LNCaP clone FGC (cell line): ENCODE data around the gene VEGFA.

Experiments
- DNase-seq: peaks from one replicate; pipeline ENCODE4 v3.0.0-alpha.2; 2011; ENCODE audit warnings: low read depth
- H3K4me3 ChIP-seq: 2 replicates; pipeline ENCODE4 v1.5.1; 2011; ENCODE audit warnings: mild to moderate bottlenecking, low read depth, low read length, control low read depth
- CTCF ChIP-seq: IDR thresholded peaks from 2 replicates; pipeline ENCODE4 v1.5.1; 2012; ENCODE audit warnings: mild to moderate bottlenecking; ENCODE audit not compliant: control insufficient read depth, insufficient read depth; ENCODE audit errors: extremely low read depth

The VEGFA gene

GRCh38 chr6:43725643-43726580 is 44.1 kb upstream of the VEGFA start:
- no peak for TF ChIP-seq CTCF
- no peak for DNase-seq
- no peak overlapping the region for H3K4me3 ChIP-seq

DNA sequence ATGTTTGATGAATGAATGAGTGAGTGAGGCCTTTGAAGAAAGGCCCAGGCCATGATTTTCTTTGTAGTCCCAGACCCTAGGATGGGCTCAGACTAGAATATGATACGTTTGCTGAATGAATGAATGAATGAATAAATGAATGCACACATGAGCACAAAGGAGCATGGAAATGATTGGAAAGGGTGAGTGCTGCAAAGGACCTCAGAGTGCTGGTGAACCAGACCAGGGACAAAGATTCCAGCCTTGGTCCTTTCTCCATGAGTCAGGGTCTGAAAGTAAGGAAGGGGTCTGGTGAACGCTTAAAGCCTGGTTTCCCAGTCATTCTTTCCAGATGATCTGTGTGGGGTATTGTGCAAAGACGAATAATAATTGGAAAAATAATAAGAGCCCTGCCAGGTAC is 42.4 kb upstream of the VEGFA start:
- TF ChIP-seq CTCF, result no peak
- no peak overlapping the region for H3K4me3 ChIP-seq
- DNase-seq, result no peak

GRCh38 chr6:43728586-43728985 is 41.4 kb upstream of the VEGFA start:
- H3K4me3 ChIP-seq, result no peak overlapping the region
- TF ChIP-seq CTCF, result no peak
- no peak for DNase-seq

DNA sequence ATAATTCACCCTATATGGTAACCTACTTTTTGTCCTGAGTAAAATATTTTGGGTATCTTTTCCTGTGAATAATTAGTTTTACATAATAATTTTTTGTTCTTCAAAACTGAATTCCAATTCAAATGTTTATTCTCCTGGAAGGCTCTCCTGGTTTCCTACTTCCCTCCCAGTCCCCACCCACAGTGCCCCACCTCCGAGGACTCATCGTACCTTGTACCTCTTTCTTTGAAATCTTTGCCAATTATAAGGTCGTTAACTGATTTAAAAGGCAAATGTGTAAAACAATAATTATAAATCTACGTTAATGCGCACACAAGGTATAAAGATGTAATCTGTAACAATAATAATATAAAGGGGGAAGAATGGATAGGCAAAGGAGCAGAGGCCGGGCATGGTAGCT is 40.5 kb upstream of the VEGFA start:
- TF ChIP-seq CTCF, result no peak
- H3K4me3 ChIP-seq, result no peak overlapping the region
- no peak for DNase-seq

DNA sequence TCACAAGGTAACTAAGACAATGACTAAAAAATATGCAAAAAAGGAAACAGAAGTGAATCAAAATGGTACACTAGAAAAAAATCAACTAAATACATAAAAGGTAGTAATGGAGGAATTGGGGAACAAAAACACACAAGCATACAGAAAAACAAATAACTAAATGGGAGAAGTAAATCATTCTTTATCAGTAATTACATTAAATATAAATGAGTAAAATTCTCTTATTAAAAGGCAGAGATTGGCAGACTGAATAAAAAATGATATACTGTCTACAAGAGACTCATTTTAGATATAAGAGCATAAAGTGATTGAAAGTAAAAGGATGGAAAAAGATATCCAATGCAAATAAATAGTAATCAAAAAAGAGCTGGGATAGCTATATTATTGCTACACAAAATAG is 39.4 kb upstream of the VEGFA start:
- H3K4me3 ChIP-seq, result no peak overlapping the region
- no peak for DNase-seq
- no peak for TF ChIP-seq CTCF

- no peak for DNase-seq
- TF ChIP-seq CTCF, result no peak
- H3K4me3 ChIP-seq, result no peak overlapping the region
Measured at GRCh38 chr6:43733471-43734293, 36.3 kb upstream of the VEGFA start.
